NCI-H345 treated with DMSO at 0.1 percent for 48 hours (cell line): Measurements from ENCODE around the gene MYPOP.

ENCODE experiments used
- DNase-seq: peaks from one replicate; lab custom pipeline; 2025; ENCODE audit not compliant: unreplicated experiment; lab: John Stamatoyannopoulos, UW

Gene MYPOP

GRCh38 chr19:45901912-45902650 lies at the start of gene MYPOP:
MYPOP (minus strand) TSS chr19:45902613; CDS start chr19:45901773, 840 bp downstream.
- no peak for DNase-seq

GRCh38 chr19:45947926-45948325 lies 45.5 kb upstream of the MYPOP start:
- DNase-seq, result no peak

GRCh38 chr19:45940515-45940805 lies 38.0 kb upstream of the MYPOP start:
- DNase-seq, result no peak

- DNase-seq, result no peak
Measured at GRCh38 chr19:45939792-45940514, 37.5 kb upstream of the MYPOP start.

- DNase-seq, result no peak
Measured at GRCh38 chr19:45938733-45939319, 36.4 kb upstream of the MYPOP start.

- no peak for DNase-seq
Measured at GRCh38 chr19:45935267-45935666, 32.9 kb upstream of the MYPOP start.

- DNase-seq, result no peak
Measured at GRCh38 chr19:45934551-45935230, 32.3 kb upstream of the MYPOP start.

GRCh38 chr19:45933759-45934158 lies 31.3 kb upstream of the MYPOP start:
- no peak for DNase-seq

- no peak for DNase-seq
Measured at GRCh38 chr19:45931055-45931454, 28.6 kb upstream of the MYPOP start.

- DNase-seq, result no peak
Measured at GRCh38 chr19:45929247-45929646, 26.8 kb upstream of the MYPOP start.

GRCh38 chr19:45927565-45928261 lies 25.3 kb upstream of the MYPOP start:
- peak; percentile 70 for DNase-seq

- no peak for DNase-seq
Measured at GRCh38 chr19:45924891-45925447, 22.6 kb upstream of the MYPOP start.

- no peak for DNase-seq
Measured at GRCh38 chr19:45922281-45922680, 19.9 kb upstream of the MYPOP start.

- no peak for DNase-seq
Measured at GRCh38 chr19:45920458-45920857, 18.0 kb upstream of the MYPOP start.

GRCh38 chr19:45919678-45920077 lies 17.3 kb upstream of the MYPOP start:
- DNase-seq, result no peak

- DNase-seq, result no peak
Measured at GRCh38 chr19:45918721-45919120, 16.3 kb upstream of the MYPOP start.

- no peak for DNase-seq
Measured at GRCh38 chr19:45917421-45918091, 15.1 kb upstream of the MYPOP start.

- DNase-seq, result no peak
Measured at GRCh38 chr19:45913874-45914830, 11.7 kb upstream of the MYPOP start, which contains the start of gene NANOS2. NANOS2 (minus strand) TSS chr19:45914778; CDS start chr19:45914693, 85 bp downstream.

- DNase-seq, result no peak
Measured at GRCh38 chr19:45911291-45911690, 8.9 kb upstream of the MYPOP start.
